ENCODE data around the gene MIPEP. TPM values are rescaled to one million over a fixed set of nuclear protein-coding genes. Genes with fewer than 3 reads are reported as not detected.

Gene MIPEP
- total RNA-seq, 1 donor from 2014 or later: 49.7 TPM

- intact Hi-C loops (cut with micrococcal nuclease): no loop called here
These were observed 101.7 kb downstream of the MIPEP start for GRCh38 chr13:23787464-23787863.

GRCh38 chr13:23786607-23787006 is 102.6 kb downstream of the MIPEP start:
- no peak for TF ChIP-seq CTCF (IDR thresholded peaks at IDR 0.05; ENCODE audit: borderline replicate concordance)
- DNase-seq: no peak

More at GRCh38 chr13:23787464-23787863, 101.7 kb downstream of the MIPEP start:
- H3K4me1 ChIP-seq: peaks cover 11% of the 10 kb centered on the region
- H3K9me3 ChIP-seq (replicated peaks): no peaks in the 10 kb centered on the region
- H3K27me3 ChIP-seq (ENCODE audit: low read depth): no peaks in the 10 kb centered on the region
- no peak for DNase-seq
- H3K36me3 ChIP-seq: no peaks in the 10 kb centered on the region
- TF ChIP-seq CTCF (IDR thresholded peaks at IDR 0.05; ENCODE audit: borderline replicate concordance): no peak
- no peak overlapping the region for H3K27ac ChIP-seq (replicated peaks)
- H3K4me3 ChIP-seq: no peak overlapping the region

GRCh38 chr13:23778879-23779278 is 110.3 kb downstream of the MIPEP start:
- Histone ChIP-seq H3K27me3 (ENCODE audit: low read depth) (no peaks in the 10 kb centered on the region), H3K9me3 (replicated peaks) (no peaks in the 10 kb centered on the region), H3K36me3 (no peaks in the 10 kb centered on the region), H3K4me3 (no peak overlapping the region), H3K27ac (replicated peaks) (no peak overlapping the region), H3K4me1 (no peaks in the 10 kb centered on the region)
- DNase-seq: no peak
- intact Hi-C loops (cut with micrococcal nuclease): no loop called here
- TF ChIP-seq CTCF (IDR thresholded peaks at IDR 0.05; ENCODE audit: borderline replicate concordance): no peak

More at GRCh38 chr13:23786607-23787006, 102.6 kb downstream of the MIPEP start:
- H3K36me3 ChIP-seq: no peaks in the 10 kb centered on the region
- H3K27me3 ChIP-seq (ENCODE audit: low read depth): no peaks in the 10 kb centered on the region
- no peak overlapping the region for H3K27ac ChIP-seq (replicated peaks)
- intact Hi-C loops (cut with micrococcal nuclease): no loop called here
- H3K9me3 ChIP-seq (replicated peaks): no peaks in the 10 kb centered on the region
- peaks cover 11% of the 10 kb centered on the region for H3K4me1 ChIP-seq
- no peak overlapping the region for H3K4me3 ChIP-seq

GRCh38 chr13:23778002-23778652 is 111.1 kb downstream of the MIPEP start:
- no peak overlapping the region for H3K27ac ChIP-seq (replicated peaks)
- H3K9me3 ChIP-seq (replicated peaks): no peaks in the 10 kb centered on the region
- peak; percentile 41 for TF ChIP-seq CTCF (IDR thresholded peaks at IDR 0.05; ENCODE audit: borderline replicate concordance)
- intact Hi-C loops (cut with micrococcal nuclease): no loop called here
- H3K27me3 ChIP-seq (ENCODE audit: low read depth): no peaks in the 10 kb centered on the region
- no peak for DNase-seq
- H3K4me1 ChIP-seq: no peaks in the 10 kb centered on the region
- no peak overlapping the region for H3K4me3 ChIP-seq
- no peaks in the 10 kb centered on the region for H3K36me3 ChIP-seq

- Histone ChIP-seq H3K27ac (replicated peaks) (no peak overlapping the region), H3K27me3 (ENCODE audit: low read depth) (no peaks in the 10 kb centered on the region), H3K9me3 (replicated peaks) (no peaks in the 10 kb centered on the region), H3K4me3 (no peak overlapping the region), H3K4me1 (no peaks in the 10 kb centered on the region), H3K36me3 (no peaks in the 10 kb centered on the region)
- DNase-seq: no peak
- intact Hi-C loops (cut with micrococcal nuclease): no loop called here
- TF ChIP-seq CTCF (IDR thresholded peaks at IDR 0.05; ENCODE audit: borderline replicate concordance): no peak
These were observed 111.7 kb downstream of the MIPEP start for GRCh38 chr13:23777575-23777870.

All from left ventricle myocardium inferior (tissue), 1 donor.